Upper lobe of left lung (tissue), 6 donors: Measurements from ENCODE around the gene NDUFB7. TPM values are rescaled to one million over a fixed set of nuclear protein-coding genes. Genes with fewer than 3 reads are reported as not detected.

Experiments used
- ATAC-seq, 2 donors: fragments of 200-7000 bp; cut with Tn5 transposase; one replicate each; pipeline ENCODE4 v1.9.1; 2022; ENCODE audit warnings: mild to moderate bottlenecking in 2 of 2, moderate library complexity in 2 of 2; ENCODE audit not compliant: low FRiP score in 2 of 2
- DNase-seq, 2 donors: peaks; one replicate each; pipeline ENCODE4 v3.0.0-alpha.2; 2019 to 2020
- H3K27ac ChIP-seq, 4 donors: fragments of 200-600 bp; sonication (generic); one replicate each; pipeline ENCODE4 v1.5.1; 2016 to 2019
- H3K27me3 ChIP-seq, 4 donors: fragments of 200-600 bp; sonication (generic); one replicate each; pipeline ENCODE4 v1.5.1; 2017 to 2019
- H3K36me3 ChIP-seq, 4 donors: fragments of 200-600 bp; sonication (generic); one replicate each; pipeline ENCODE4 v1.5.1; 2016 to 2019
- H3K4me1 ChIP-seq, 4 donors: fragments of 200-600 bp; sonication (generic); one replicate each; pipeline ENCODE4 v1.5.1; 2018 to 2019
- H3K4me3 ChIP-seq, 4 donors: fragments of 200-600 bp; sonication (generic); one replicate each; pipeline ENCODE4 v1.5.1; 2017 to 2019; ENCODE audit warnings: mild to moderate bottlenecking in 2 of 4, moderate library complexity in 1 of 4
- H3K9me3 ChIP-seq, 4 donors: fragments of 200-600 bp; sonication (generic); one replicate each; pipeline ENCODE4 v1.5.1; 2018 to 2019
- EP300 ChIP-seq, 4 donors: sonication (generic); formaldehyde crosslinking; IDR thresholded peaks; one replicate each; pipeline ENCODE4 v1.5.1; 2017; ENCODE audit warnings: antibody characterized with exemption in 4 of 4, control low read depth in 2 of 4
- POLR2A ChIP-seq, 4 donors: fragments of 450-650 bp; IDR thresholded peaks; one replicate each; pipeline ENCODE4 v1.5.1; 2016 to 2017; ENCODE audit warnings: antibody characterized with exemption in 4 of 4, mild to moderate bottlenecking in 2 of 4
- POLR2AphosphoS5 ChIP-seq, 2 donors: sonication (generic); formaldehyde crosslinking; IDR thresholded peaks; one replicate each; pipeline ENCODE4 v1.5.1; 2017; ENCODE audit warnings: antibody characterized with exemption in 2 of 2
- WGBS, 2 donors: methylation state at CpG; one replicate each; pipeline ENCODE4 v1.1.5; 2017 to 2018; 5-methylcytosine and 5-hydroxymethylcytosine counted together
- total RNA-seq, 6 donors: library from RNA; depleted of rRNA in 4 of 6; stranded (reverse); fragments of >200 nt in 4 of 6; gene quantifications; one replicate each; pipeline versions ENCODE4 v1.1.0 to v1.2.1, GENCODE V29; 2016 to 2021
- TF ChIP-seq, protein P1 (sequence below), 6 experiments: fragments of 450-650 bp in 4 of 6; fragments of 200-600 bp in 2 of 6; sonication (generic) in 2 of 6; IDR thresholded peaks; one replicate each; pipeline ENCODE4 v1.5.1; 2016 to 2019; ENCODE audit warnings: antibody characterized with exemption in 6 of 6
- donor health status: DM: no; HTN: no; CAD: no; lungs with moderate emphysema.
- donor health status: DM: no; HTN: yes; CAD: no; lungs with severe emphysema.

The NDUFB7 gene
- total RNA-seq, 6 donors from 2014 or later = 124 to 350 (median 171) TPM

DNA sequence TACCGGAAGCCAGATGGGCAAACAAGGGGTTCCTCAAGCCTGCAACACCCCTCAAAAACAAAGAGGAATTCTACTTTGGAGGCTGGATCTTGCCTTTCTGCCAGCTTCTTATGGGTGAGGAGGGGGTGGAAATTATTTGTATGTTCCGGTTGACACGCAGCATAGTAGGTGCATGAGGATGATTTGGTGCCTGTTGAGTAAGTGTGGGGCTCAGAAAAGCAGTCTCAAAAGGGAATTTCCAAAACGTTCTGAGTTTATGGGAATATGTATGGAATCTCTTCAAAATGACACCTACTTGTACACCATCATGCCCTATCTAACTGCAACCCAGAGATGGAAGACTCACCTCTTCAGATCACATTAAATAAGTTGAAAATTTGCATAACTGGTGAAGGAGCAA, 45.4 kb downstream of the NDUFB7 start:
- Histone ChIP-seq H3K36me3 (no peaks in the 10 kb centered on the region), H3K9me3 (no peaks in the 10 kb centered on the region), H3K27ac (no peak overlapping the region), H3K4me1 (peaks cover 11 to 19% (median 14%) of the 10 kb centered on the region in 4 donors), H3K4me3 (no peak overlapping the region), H3K27me3 (no peaks in the 10 kb centered on the region)
- DNase-seq (no peak), ATAC-seq (no peak)
- WGBS, 2 donors = 83 to 88% methylated on average over 4 of the region's 4 CpGs
- TF ChIP-seq, protein P1, sequence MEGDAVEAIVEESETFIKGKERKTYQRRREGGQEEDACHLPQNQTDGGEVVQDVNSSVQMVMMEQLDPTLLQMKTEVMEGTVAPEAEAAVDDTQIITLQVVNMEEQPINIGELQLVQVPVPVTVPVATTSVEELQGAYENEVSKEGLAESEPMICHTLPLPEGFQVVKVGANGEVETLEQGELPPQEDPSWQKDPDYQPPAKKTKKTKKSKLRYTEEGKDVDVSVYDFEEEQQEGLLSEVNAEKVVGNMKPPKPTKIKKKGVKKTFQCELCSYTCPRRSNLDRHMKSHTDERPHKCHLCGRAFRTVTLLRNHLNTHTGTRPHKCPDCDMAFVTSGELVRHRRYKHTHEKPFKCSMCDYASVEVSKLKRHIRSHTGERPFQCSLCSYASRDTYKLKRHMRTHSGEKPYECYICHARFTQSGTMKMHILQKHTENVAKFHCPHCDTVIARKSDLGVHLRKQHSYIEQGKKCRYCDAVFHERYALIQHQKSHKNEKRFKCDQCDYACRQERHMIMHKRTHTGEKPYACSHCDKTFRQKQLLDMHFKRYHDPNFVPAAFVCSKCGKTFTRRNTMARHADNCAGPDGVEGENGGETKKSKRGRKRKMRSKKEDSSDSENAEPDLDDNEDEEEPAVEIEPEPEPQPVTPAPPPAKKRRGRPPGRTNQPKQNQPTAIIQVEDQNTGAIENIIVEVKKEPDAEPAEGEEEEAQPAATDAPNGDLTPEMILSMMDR (IDR thresholded peaks at IDR 0.05) = no peak
- TF ChIP-seq EP300 (IDR thresholded peaks at IDR 0.05) (no peak), POLR2A (IDR thresholded peaks at IDR 0.05) (no peak), POLR2AphosphoS5 (IDR thresholded peaks at IDR 0.05) (no peak)

DNA sequence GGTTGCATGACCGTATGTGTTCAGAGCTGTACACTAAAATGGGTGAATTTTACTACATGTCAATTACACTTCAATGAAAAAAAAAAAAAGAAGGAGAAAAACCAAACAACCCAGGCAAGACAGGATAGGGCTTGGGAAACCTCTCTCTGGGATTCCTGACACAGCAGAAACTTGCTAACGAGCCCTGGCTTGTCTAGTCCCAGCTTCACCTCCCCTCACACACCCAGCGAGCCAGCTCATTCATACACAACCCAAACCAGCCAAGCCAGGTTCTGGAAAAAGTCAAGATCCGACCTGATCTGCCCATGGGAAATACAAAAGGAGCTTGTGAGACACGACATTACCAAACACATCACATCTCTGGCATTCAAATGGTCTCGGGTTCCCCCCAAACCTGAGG, 46.1 kb downstream of the NDUFB7 start:
- DNase-seq (no peak), ATAC-seq (no peak)
- 66 to 73% methylated on average over 6 of the region's 6 CpGs for WGBS, 2 donors
- no peaks in the 10 kb centered on the region for H3K9me3 ChIP-seq
- H3K4me1 ChIP-seq = peaks cover 6 to 12% (median 9%) of the 10 kb centered on the region in 4 donors
- no peak overlapping the region for H3K27ac ChIP-seq
- no peaks in the 10 kb centered on the region for H3K27me3 ChIP-seq
- no peak for TF ChIP-seq POLR2AphosphoS5 (IDR thresholded peaks at IDR 0.05)
- TF ChIP-seq POLR2A (IDR thresholded peaks at IDR 0.05) = no peak
- TF ChIP-seq, protein P1 (IDR thresholded peaks at IDR 0.05) = no peak
- no peak for TF ChIP-seq EP300 (IDR thresholded peaks at IDR 0.05)
- no peak overlapping the region for H3K4me3 ChIP-seq
- no peaks in the 10 kb centered on the region for H3K36me3 ChIP-seq

GRCh38 chr19:14520543-14520942, 51.3 kb downstream of the NDUFB7 start:
- TF ChIP-seq POLR2AphosphoS5 (IDR thresholded peaks at IDR 0.05) (no peak), EP300 (IDR thresholded peaks at IDR 0.05) (no peak), POLR2A (IDR thresholded peaks at IDR 0.05) (no peak)
- TF ChIP-seq, protein P1 (IDR thresholded peaks at IDR 0.05) = no peak
- ATAC-seq = no peak
- Histone ChIP-seq H3K9me3 (no peaks in the 10 kb centered on the region), H3K36me3 (peaks cover 3 to 12% (median 9%) of the 10 kb centered on the region in 4 donors), H3K27ac (peak overlapping the region in 2 of 4 donors; percentile 100), H3K4me3 (no peak overlapping the region), H3K4me1 (peaks cover 24 to 31% (median 27%) of the 10 kb centered on the region in 4 donors), H3K27me3 (no peaks in the 10 kb centered on the region)
- 93 to 95% methylated on average over 4 of the region's 4 CpGs for WGBS, 2 donors
- DNase-seq = no peak

GRCh38 chr19:14519860-14520407, 51.9 kb downstream of the NDUFB7 start:
- peaks cover 30 to 37% (median 33%) of the 10 kb centered on the region in 4 donors for H3K4me1 ChIP-seq
- no peak for ATAC-seq
- 51 to 83% methylated on average over 1 to 2 of the region's 2 CpGs for WGBS, 2 donors

More at GRCh38 chr19:14519860-14520407, 51.9 kb downstream of the NDUFB7 start:
- H3K9me3 ChIP-seq = no peaks in the 10 kb centered on the region
- peak overlapping the region; percentile 96 to 100 (median 100) for H3K27ac ChIP-seq
- no peaks in the 10 kb centered on the region for H3K27me3 ChIP-seq
- peaks cover 10 to 18% (median 16%) of the 10 kb centered on the region in 4 donors for H3K36me3 ChIP-seq
- DNase-seq = peak in 1 of 2 donors; percentile 48
- no peak for TF ChIP-seq POLR2A (IDR thresholded peaks at IDR 0.05)
- TF ChIP-seq, protein P1 (IDR thresholded peaks at IDR 0.05) = no peak
- TF ChIP-seq POLR2AphosphoS5 (IDR thresholded peaks at IDR 0.05) = peak in 1 of 2 donors; percentile 34
- TF ChIP-seq EP300 (IDR thresholded peaks at IDR 0.05) = no peak
- no peak overlapping the region for H3K4me3 ChIP-seq
